Left lung (tissue), 10 donors: ENCODE data around the gene PDE8B. TPM values are rescaled to one million over a fixed set of nuclear protein-coding genes. Genes with fewer than 3 reads are reported as not detected.
A peak's percentile ranks its signal among the peaks of the same experiment; 100 is the strongest.

Source experiments
- ATAC-seq: fragments of 200-7000 bp; cut with Tn5 transposase; one replicate; pipeline ENCODE4 v1.9.1; 2020; ENCODE audit warnings: moderate library complexity
- DNase-seq, 4 donors: peaks; one replicate each; pipeline ENCODE4 v3.0.0-alpha.2; 2013 to 2020
- H3K27ac ChIP-seq, 2 donors: fragments of 200-600 bp; sonication (generic) in 1 of 2; one replicate each; pipeline versions ENCODE4 v1.5.0 to v1.8.0; 2020 to 2021
- H3K27me3 ChIP-seq, 2 donors: fragments of 200-600 bp; sonication (generic) in 1 of 2; one replicate each; pipeline versions ENCODE4 v1.5.0 to v1.8.0; 2020 to 2021
- H3K36me3 ChIP-seq, 2 donors: fragments of 200-600 bp; sonication (generic) in 1 of 2; one replicate each; pipeline versions ENCODE4 v1.5.0 to v1.8.0; 2020 to 2021
- H3K4me1 ChIP-seq, 2 donors: fragments of 200-600 bp; one replicate each; pipeline ENCODE4 v1.8.0; 2021
- H3K4me3 ChIP-seq, 2 donors: fragments of 200-600 bp; sonication (generic) in 1 of 2; one replicate each; pipeline versions ENCODE4 v1.5.0 to v1.8.0; 2020 to 2021; ENCODE audit warnings: mild to moderate bottlenecking in 1 of 2
- H3K9me3 ChIP-seq, 2 donors: fragments of 200-600 bp; sonication (generic) in 1 of 2; one replicate each; pipeline versions ENCODE4 v1.5.0 to v1.8.0; 2020 to 2021
- CTCF ChIP-seq, 2 donors: fragments of 200-600 bp; sonication (generic) in 1 of 2; IDR thresholded peaks; one replicate each; pipeline versions ENCODE4 v1.5.0 to v1.8.0; 2021; ENCODE audit warnings: antibody characterized with exemption in 2 of 2
- intact Hi-C, 2 donors: fragments of 100-400 bp; cut with DNase I; formaldehyde crosslinking; loops; one replicate each; pipeline versions ENCODE4 v1.11.2 to v1.14.2; 2022
- polyA plus RNA-seq, 6 donors: library from polyadenylated mRNA; unstranded; fragments of 120-200 nt; gene quantifications; one replicate each; pipeline ENCODE4 v1.2.1, GENCODE V29; 2013; ENCODE audit not compliant: insufficient read length in 6 of 6
- total RNA-seq, 2 donors: library from RNA; stranded (reverse); fragmentation: NEBNext Ultra II Directional; extraction: Animal tissue kit (Norgen Biotek cat#: 25700); gene quantifications; one replicate each; pipeline ENCODE4 v1.2.1, GENCODE V29; 2021
- donor health status: DM: no; HTN: yes; CAD: no.
- donor health status: DM: no; HTN: no; CAD: no.

The PDE8B gene
- total and polyA plus RNA-seq, 8 donors: 3.3 to 8.7 (median 6.5) TPM

GRCh38 chr5:77280036-77280435, 69.6 kb downstream of the PDE8B start:
- H3K4me1 ChIP-seq: no peaks in the 10 kb centered on the region
- intact Hi-C loops: no loop called here
- H3K9me3 ChIP-seq: no peaks in the 10 kb centered on the region
- no peak for DNase-seq
- TF ChIP-seq CTCF (IDR thresholded peaks at IDR 0.05): no peak
- ATAC-seq: no peak
- no peak overlapping the region for H3K4me3 ChIP-seq
- no peaks in the 10 kb centered on the region for H3K36me3 ChIP-seq
- H3K27ac ChIP-seq: no peak overlapping the region
- H3K27me3 ChIP-seq: no peaks in the 10 kb centered on the region

GRCh38 chr5:77281969-77282336, 71.5 kb downstream of the PDE8B start:
- intact Hi-C loops: no loop called here
- no peak for TF ChIP-seq CTCF (IDR thresholded peaks at IDR 0.05)
- H3K4me3 ChIP-seq: no peak overlapping the region
- ATAC-seq (no peak), DNase-seq (no peak)
- H3K27ac ChIP-seq: no peak overlapping the region
- H3K9me3 ChIP-seq: no peaks in the 10 kb centered on the region
- H3K27me3 ChIP-seq: no peaks in the 10 kb centered on the region
- H3K4me1 ChIP-seq: no peaks in the 10 kb centered on the region
- H3K36me3 ChIP-seq: no peaks in the 10 kb centered on the region

GRCh38 chr5:77282337-77283027, 72.0 kb downstream of the PDE8B start:
- intact Hi-C loops: no loop called here
- ATAC-seq: peak; percentile 47
- no peak overlapping the region for H3K4me3 ChIP-seq
- no peak for TF ChIP-seq CTCF (IDR thresholded peaks at IDR 0.05)
- no peaks in the 10 kb centered on the region for H3K36me3 ChIP-seq
- DNase-seq: peak in 1 of 4 donors; percentile 50
- no peaks in the 10 kb centered on the region for H3K4me1 ChIP-seq
- no peak overlapping the region for H3K27ac ChIP-seq
- H3K9me3 ChIP-seq: no peaks in the 10 kb centered on the region
- no peaks in the 10 kb centered on the region for H3K27me3 ChIP-seq

- Histone ChIP-seq H3K4me3 (no peak overlapping the region), H3K27me3 (no peaks in the 10 kb centered on the region), H3K4me1 (no peaks in the 10 kb centered on the region), H3K9me3 (no peaks in the 10 kb centered on the region), H3K27ac (no peak overlapping the region), H3K36me3 (no peaks in the 10 kb centered on the region)
- no peak for ATAC-seq
- intact Hi-C loops: no loop called here
- TF ChIP-seq CTCF (IDR thresholded peaks at IDR 0.05): no peak
- DNase-seq: no peak
Measured at GRCh38 chr5:77285251-77285841, 74.9 kb downstream of the PDE8B start.

- Histone ChIP-seq H3K4me1 (no peaks in the 10 kb centered on the region), H3K27me3 (no peaks in the 10 kb centered on the region), H3K9me3 (no peaks in the 10 kb centered on the region), H3K36me3 (no peaks in the 10 kb centered on the region), H3K27ac (no peak overlapping the region), H3K4me3 (no peak overlapping the region)
- ATAC-seq (no peak), DNase-seq (peak in 1 of 4 donors; percentile 37)
- no peak for TF ChIP-seq CTCF (IDR thresholded peaks at IDR 0.05)
- intact Hi-C loops: no loop called here
Measured at GRCh38 chr5:77292026-77292757, 81.7 kb downstream of the PDE8B start.
